Vagina (tissue), 2 donors: ENCODE measurements around the gene ADARB1. TPM values are rescaled to one million over a fixed set of nuclear protein-coding genes. Genes with fewer than 3 reads are reported as not detected.

Source experiments
- DNase-seq, 2 donors: peaks; one replicate each; pipeline ENCODE4 v3.0.0-alpha.2; 2017; ENCODE audit errors: extremely low spot score in 2 of 2
- H3K27ac ChIP-seq: fragments of 200-600 bp; sonication (generic); one replicate; pipeline ENCODE4 v1.5.1; 2019
- H3K27me3 ChIP-seq: fragments of 200-600 bp; sonication (generic); one replicate; pipeline ENCODE4 v1.5.1; 2019
- H3K36me3 ChIP-seq, 2 donors: fragments of 200-600 bp; sonication (generic); one replicate each; pipeline ENCODE4 v1.5.1; 2017 to 2019
- H3K4me1 ChIP-seq: fragments of 200-600 bp; sonication (generic); one replicate; pipeline ENCODE4 v1.5.1; 2019
- H3K4me3 ChIP-seq, 2 donors: fragments of 200-600 bp; sonication (generic); 1 replicate in 1 of 2; 2 replicates in 1 of 2; pipeline ENCODE4 v1.5.1; 2016 to 2019
- H3K9me3 ChIP-seq: fragments of 200-600 bp; sonication (generic); one replicate; pipeline ENCODE4 v1.5.1; 2019
- CTCF ChIP-seq, 3 experiments: fragments of 450-650 bp in 2 of 3; fragments of 200-600 bp in 1 of 3; sonication (generic) in 1 of 3; IDR thresholded peaks; one replicate each; pipeline ENCODE4 v1.5.1; 2017 to 2019; ENCODE audit warnings: antibody characterized with exemption in 3 of 3, mild to moderate bottlenecking in 2 of 3, moderate library complexity in 2 of 3
- POLR2A ChIP-seq, 2 donors: fragments of 450-650 bp; IDR thresholded peaks; one replicate each; pipeline ENCODE4 v1.6.1; 2017; ENCODE audit warnings: antibody characterized with exemption in 2 of 2, mild to moderate bottlenecking in 2 of 2, moderate library complexity in 2 of 2
- POLR2AphosphoS5 ChIP-seq, 2 donors: sonication (generic); formaldehyde crosslinking; IDR thresholded peaks; one replicate each; pipeline ENCODE4 v1.9.0; 2017; ENCODE audit warnings: antibody characterized with exemption in 2 of 2, mild to moderate bottlenecking in 2 of 2, low read depth in 1 of 2; ENCODE audit not compliant: insufficient read depth in 1 of 2
- intact Hi-C: fragments of 100-400 bp; cut with DNase I; formaldehyde crosslinking; loops from one replicate; pipeline ENCODE4 v1.15.1; 2023
- total RNA-seq: library from RNA; depleted of rRNA; stranded (reverse); fragments of >200 nt; gene quantifications from one replicate; pipeline ENCODE4 v1.2.3, GENCODE V29; 2016

ADARB1 gene
- total RNA-seq, 1 donor from 2014 or later: 19.6 TPM

GRCh38 chr21:45150638-45151131 lies 76.3 kb downstream of the ADARB1 start:
- H3K27ac ChIP-seq: no peak overlapping the region
- intact Hi-C loops: loop anchor here (10.0 kb wide), 1 partner anchor 294 kb away; no protein-coding TSS in a partner anchor
- DNase-seq: peak in 1 of 2 donors; percentile 84

DNA sequence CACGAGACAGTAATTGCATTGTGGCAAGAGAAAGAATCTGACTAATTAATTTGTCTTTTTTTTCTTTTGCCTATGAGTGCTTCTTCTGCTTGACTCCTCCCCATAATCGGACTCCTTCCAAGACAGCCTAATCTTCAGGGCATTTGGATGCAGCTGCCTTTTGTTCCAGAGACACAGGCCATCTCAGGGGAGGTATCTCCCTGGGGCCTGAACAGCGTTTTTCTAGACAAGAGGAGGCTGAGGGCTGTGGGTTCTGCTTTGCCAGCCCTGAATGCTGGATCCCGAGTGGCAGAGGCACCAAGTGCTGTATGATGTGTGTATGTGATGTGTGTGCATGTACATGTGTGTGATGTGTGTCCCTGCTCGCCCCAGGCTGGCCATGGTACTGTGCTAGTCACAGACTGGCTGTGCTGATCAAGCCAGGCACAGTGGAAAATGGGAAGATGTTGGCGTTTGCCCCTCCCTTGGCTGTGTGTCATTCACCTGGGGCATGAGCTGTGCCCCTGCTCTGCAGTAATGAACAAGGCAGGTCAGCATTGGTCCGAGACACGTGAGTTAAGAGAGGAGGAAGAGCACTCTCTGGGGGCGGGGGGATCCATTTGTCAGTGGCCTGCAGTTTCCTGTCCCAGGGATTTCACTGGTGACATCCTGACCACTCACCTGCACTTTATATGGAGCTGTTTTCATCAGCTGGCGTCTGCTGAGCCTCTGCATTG lies 77.2 kb downstream of the ADARB1 start:
- Histone ChIP-seq H3K36me3 (no peaks in the 10 kb centered on the region), H3K9me3 (no peaks in the 10 kb centered on the region), H3K27ac (no peak overlapping the region), H3K4me1 (no peaks in the 10 kb centered on the region), H3K27me3 (no peaks in the 10 kb centered on the region), H3K4me3 (no peak overlapping the region)
- TF ChIP-seq POLR2A (IDR thresholded peaks at IDR 0.05): no peak
- TF ChIP-seq POLR2AphosphoS5 (IDR thresholded peaks at IDR 0.05; ENCODE audit: insufficient read depth in 1 of 2, low read depth in 1 of 2): no peak
- TF ChIP-seq CTCF (IDR thresholded peaks at IDR 0.05): no peak
- DNase-seq: peak in 1 of 2 donors; percentile 76
- intact Hi-C loops: loop anchor here (10.0 kb wide), 1 partner anchor 293 kb away; no protein-coding TSS in a partner anchor

More at GRCh38 chr21:45150638-45151131, 76.3 kb downstream of the ADARB1 start:
- TF ChIP-seq POLR2AphosphoS5 (IDR thresholded peaks at IDR 0.05; ENCODE audit: insufficient read depth in 1 of 2, low read depth in 1 of 2) (no peak), POLR2A (IDR thresholded peaks at IDR 0.05) (no peak), CTCF (IDR thresholded peaks at IDR 0.05) (no peak)
- Histone ChIP-seq H3K4me1 (no peaks in the 10 kb centered on the region), H3K4me3 (no peak overlapping the region), H3K36me3 (no peaks in the 10 kb centered on the region), H3K27me3 (no peaks in the 10 kb centered on the region), H3K9me3 (no peaks in the 10 kb centered on the region)

DNA sequence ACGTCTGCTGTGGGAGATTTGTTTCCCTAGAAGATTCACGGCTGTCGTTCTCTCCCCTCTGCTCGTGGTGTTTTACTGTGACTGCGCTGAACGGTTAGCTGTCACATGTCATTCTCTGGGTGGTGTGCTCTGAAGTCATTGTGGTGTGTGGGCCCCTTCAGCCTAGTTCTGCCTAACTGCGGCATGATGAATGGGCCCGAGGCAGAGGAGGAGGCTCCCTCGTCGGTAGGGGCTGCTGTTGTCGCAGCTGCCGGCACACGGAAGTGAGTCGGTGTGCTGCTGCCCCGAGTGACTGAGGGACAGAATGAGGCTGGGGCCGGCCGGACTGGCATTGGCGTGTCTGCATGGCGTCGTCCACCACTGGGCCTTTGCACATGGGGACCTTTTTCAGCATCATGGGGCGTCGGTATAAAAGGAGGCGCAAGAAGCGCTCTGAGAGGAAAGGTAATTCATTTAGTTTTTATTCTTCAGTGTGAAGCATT lies 77.9 kb downstream of the ADARB1 start:
- Histone ChIP-seq H3K27ac (no peak overlapping the region), H3K4me1 (no peaks in the 10 kb centered on the region), H3K27me3 (no peaks in the 10 kb centered on the region), H3K4me3 (no peak overlapping the region), H3K9me3 (no peaks in the 10 kb centered on the region), H3K36me3 (no peaks in the 10 kb centered on the region)
- intact Hi-C loops: loop anchor here (10.0 kb wide), 1 partner anchor 292 kb away; no protein-coding TSS in a partner anchor
- TF ChIP-seq CTCF (IDR thresholded peaks at IDR 0.05): no peak
- no peak for TF ChIP-seq POLR2A (IDR thresholded peaks at IDR 0.05)
- peak in 1 of 2 donors; percentile 70 for DNase-seq

DNA sequence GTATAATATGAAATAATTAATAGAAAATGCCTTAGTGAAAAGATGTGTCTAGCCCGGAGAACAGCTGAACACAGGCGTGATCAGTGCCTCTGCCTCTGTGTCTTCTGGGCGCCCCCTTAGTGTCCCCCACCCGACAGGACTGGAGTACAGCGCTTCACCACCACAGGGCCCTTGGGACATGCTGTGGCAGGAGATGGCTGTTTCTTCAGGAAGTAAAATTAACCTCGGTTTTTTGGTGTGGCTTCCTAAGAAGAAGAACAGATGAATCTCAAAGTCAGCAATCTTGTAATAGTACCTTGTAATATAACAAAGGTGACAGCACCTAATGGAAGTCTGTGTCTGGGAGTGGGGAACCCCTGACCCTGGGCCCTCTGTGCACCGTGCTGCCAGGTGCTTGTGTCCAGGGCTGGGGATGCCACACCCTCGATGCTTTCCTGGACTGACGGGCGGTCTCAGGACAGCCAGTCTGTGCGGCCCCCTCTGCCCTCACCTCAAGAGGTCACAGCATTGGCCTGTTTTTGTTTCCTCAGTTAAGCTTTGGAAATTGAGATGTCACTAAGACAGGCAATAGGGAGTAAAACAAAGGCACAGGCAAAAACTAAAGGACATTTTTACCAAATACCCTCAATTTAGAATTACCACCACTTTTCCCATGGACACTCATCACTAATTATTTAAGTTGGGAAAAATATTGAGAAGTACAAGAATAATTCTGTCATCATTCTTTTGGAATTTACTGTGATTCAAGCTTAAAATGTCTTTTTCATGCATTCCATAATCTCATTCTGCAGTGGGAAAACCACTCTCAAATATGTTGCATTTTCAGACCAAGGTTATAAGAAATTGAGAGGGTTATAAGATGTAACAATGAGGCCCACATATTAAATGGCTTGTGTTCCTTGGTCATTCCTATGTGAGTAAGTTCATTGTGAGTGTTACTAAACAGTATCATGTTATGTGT lies 79.3 kb downstream of the ADARB1 start:
- Histone ChIP-seq H3K27ac (no peak overlapping the region), H3K36me3 (no peaks in the 10 kb centered on the region), H3K4me3 (no peak overlapping the region), H3K27me3 (no peaks in the 10 kb centered on the region), H3K9me3 (no peaks in the 10 kb centered on the region), H3K4me1 (no peaks in the 10 kb centered on the region)
- intact Hi-C loops: loop anchor here (10.0 kb wide), 1 partner anchor 291 kb away; no protein-coding TSS in a partner anchor
- TF ChIP-seq POLR2A (IDR thresholded peaks at IDR 0.05) (no peak), POLR2AphosphoS5 (IDR thresholded peaks at IDR 0.05; ENCODE audit: insufficient read depth in 1 of 2, low read depth in 1 of 2) (no peak), CTCF (IDR thresholded peaks at IDR 0.05) (no peak)
- DNase-seq: peak in 1 of 2 donors; percentile 20
